WERI-Rb-1 (cell line): ENCODE measurements around the gene RAB22A.

Source experiments
- DNase-seq: peaks from one replicate; pipeline ENCODE4 v3.0.0-alpha.2; 2020
- H3K27ac ChIP-seq: fragments of 250-450 bp; sonication (Bioruptor Pico); 2 replicates; pipeline ENCODE4 v1.5.1; 2020; ENCODE audit warnings: mild to moderate bottlenecking, moderate library complexity
- H3K27me3 ChIP-seq: fragments of 250-450 bp; sonication (Bioruptor Pico); 2 replicates; pipeline ENCODE4 v1.5.1; 2021; ENCODE audit warnings: mild to moderate bottlenecking, low read depth, moderate library complexity; ENCODE audit not compliant: insufficient read depth, severe bottlenecking
- H3K36me3 ChIP-seq: fragments of 250-450 bp; sonication (Bioruptor Pico); 2 replicates; pipeline ENCODE4 v1.5.1; 2020; ENCODE audit warnings: mild to moderate bottlenecking, moderate library complexity
- H3K4me3 ChIP-seq: 2 replicates; pipeline ENCODE4 v1.5.1; 2011; ENCODE audit warnings: low read depth, mild to moderate bottlenecking, control low read depth, low read length
- H3K9me3 ChIP-seq: fragments of 250-450 bp; sonication (Bioruptor Pico); 2 replicates; pipeline ENCODE4 v1.5.1; 2021; ENCODE audit warnings: mild to moderate bottlenecking, moderate library complexity; ENCODE audit not compliant: severe bottlenecking
- TF ChIP-seq, protein P1 (sequence below): IDR thresholded peaks from 2 replicates; pipeline ENCODE4 v1.5.1; 2011; ENCODE audit warnings: low read depth, mild to moderate bottlenecking, control low read depth, inconsistent platforms, low read length

The RAB22A gene

DNA sequence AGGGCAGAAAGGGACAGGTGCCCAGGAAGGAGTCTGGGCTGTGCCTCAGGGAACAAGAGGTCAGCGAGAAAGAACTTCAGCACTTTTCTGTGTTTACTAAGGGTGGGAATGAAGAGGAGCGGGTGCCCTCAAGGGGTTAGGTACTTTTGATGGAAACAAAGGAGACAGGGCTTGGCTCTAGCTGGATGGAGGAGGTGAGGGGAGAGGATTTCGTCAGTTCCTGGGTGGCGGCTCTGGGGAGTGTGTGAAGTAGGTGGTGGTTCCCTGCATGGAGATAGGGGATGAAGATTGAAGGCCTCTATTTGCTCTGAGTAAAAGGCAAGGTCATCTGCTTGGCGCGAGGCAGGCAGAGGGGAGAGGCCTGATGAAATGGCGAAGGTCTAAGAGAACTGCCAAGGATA is 41.1 kb upstream of the RAB22A start:
- H3K27me3 ChIP-seq, result no peaks in the 10 kb centered on the region
- no peak overlapping the region for H3K4me3 ChIP-seq
- no peak overlapping the region for H3K27ac ChIP-seq
- DNase-seq, result no peak
- H3K9me3 ChIP-seq, result no peaks in the 10 kb centered on the region
- TF ChIP-seq, protein P1, sequence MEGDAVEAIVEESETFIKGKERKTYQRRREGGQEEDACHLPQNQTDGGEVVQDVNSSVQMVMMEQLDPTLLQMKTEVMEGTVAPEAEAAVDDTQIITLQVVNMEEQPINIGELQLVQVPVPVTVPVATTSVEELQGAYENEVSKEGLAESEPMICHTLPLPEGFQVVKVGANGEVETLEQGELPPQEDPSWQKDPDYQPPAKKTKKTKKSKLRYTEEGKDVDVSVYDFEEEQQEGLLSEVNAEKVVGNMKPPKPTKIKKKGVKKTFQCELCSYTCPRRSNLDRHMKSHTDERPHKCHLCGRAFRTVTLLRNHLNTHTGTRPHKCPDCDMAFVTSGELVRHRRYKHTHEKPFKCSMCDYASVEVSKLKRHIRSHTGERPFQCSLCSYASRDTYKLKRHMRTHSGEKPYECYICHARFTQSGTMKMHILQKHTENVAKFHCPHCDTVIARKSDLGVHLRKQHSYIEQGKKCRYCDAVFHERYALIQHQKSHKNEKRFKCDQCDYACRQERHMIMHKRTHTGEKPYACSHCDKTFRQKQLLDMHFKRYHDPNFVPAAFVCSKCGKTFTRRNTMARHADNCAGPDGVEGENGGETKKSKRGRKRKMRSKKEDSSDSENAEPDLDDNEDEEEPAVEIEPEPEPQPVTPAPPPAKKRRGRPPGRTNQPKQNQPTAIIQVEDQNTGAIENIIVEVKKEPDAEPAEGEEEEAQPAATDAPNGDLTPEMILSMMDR, result no peak
- H3K36me3 ChIP-seq, result no peaks in the 10 kb centered on the region

DNA sequence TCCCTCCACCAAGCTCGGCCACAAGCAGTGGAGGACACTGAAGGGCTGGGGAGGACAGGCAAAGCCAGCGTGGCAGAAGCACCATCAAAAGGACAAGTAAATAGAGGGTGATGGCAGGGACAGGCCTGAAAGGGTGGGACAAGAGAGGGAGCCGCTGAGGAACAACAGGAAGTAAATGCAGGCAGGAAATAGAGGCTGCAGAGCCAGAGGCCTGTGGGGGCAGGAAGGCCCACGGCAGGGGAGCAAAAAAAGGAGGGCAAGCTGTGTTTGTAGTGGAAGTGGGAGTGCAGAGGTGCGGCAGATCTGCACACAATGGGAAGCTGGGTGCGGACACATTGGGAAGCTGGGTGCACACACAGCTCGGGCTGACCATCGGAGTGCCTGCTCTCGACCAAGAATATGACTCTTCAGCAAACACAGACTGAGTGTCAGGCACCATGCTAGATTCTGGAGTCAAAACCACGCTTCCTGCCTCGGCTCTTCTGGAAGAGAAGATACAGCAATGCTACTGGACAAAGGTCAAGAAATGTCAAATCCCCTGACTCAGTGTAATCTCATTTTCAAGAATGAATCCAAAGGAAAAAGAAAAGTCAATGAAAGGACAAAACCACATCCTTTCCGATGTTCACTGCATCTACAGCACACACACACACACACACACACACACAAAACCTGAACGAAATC is 40.4 kb upstream of the RAB22A start:
- H3K36me3 ChIP-seq, result no peaks in the 10 kb centered on the region
- TF ChIP-seq, protein P1, result no peak
- H3K27me3 ChIP-seq, result no peaks in the 10 kb centered on the region
- no peaks in the 10 kb centered on the region for H3K9me3 ChIP-seq
- H3K4me3 ChIP-seq, result no peak overlapping the region
- DNase-seq, result no peak
- H3K27ac ChIP-seq, result no peak overlapping the region

DNA sequence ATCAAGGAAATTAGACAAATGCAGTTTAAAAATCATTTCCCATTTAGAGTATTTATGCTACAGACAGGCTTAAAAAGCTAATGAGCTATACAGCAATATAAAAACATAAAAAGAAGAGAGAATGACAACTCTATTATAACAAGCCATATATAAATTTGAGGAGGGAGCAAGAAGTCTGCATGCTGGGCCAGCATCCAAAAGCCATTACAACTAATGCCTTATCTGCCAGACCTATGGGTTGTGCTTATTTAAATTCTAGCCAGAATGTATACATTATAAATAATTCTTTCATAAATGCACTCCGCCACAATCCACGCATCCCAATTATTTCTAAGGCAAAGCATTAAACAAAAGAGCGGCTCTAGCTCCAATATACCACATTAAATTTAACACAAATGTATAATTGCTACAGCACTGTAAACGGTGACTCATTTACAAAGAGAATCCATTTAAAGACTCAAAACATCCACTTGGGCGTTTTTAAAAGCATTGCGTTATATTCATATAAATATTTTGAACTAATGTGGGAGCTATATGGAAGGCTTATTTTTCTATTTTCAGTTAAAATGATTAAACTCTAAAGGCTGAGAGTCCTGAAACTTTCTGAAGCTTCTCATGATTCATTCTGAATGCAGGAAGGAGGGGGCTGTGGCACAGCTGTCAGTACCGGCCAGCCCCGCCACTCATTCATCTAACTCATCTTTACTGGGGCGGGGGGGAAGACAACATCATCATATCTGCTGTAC is 37.7 kb upstream of the RAB22A start:
- no peak for DNase-seq
- no peak overlapping the region for H3K4me3 ChIP-seq
- no peaks in the 10 kb centered on the region for H3K36me3 ChIP-seq
- TF ChIP-seq, protein P1, result no peak
- no peak overlapping the region for H3K27ac ChIP-seq
- H3K27me3 ChIP-seq, result no peaks in the 10 kb centered on the region
- no peaks in the 10 kb centered on the region for H3K9me3 ChIP-seq

DNA sequence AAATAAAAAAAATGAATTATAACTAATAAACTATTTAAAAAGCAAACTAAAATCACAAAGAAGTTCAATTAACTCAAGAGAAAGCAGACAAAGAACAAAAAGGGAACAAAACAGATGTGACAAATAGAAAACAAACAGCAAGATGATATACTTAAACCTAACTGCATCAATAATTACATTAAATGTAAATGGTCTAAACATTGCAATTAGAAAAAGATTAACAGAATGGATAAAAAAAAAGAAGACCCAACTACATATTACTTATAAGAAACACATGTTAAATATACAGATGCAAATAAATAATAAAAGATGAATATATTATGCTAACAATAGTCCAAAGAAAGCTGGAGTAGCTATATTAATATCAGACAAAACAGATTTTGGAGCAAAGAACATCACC is 35.1 kb upstream of the RAB22A start:
- Histone ChIP-seq H3K4me3 (no peak overlapping the region), H3K27me3 (no peaks in the 10 kb centered on the region), H3K9me3 (no peaks in the 10 kb centered on the region), H3K36me3 (no peaks in the 10 kb centered on the region), H3K27ac (no peak overlapping the region)
- TF ChIP-seq, protein P1, result no peak
- no peak for DNase-seq

DNA sequence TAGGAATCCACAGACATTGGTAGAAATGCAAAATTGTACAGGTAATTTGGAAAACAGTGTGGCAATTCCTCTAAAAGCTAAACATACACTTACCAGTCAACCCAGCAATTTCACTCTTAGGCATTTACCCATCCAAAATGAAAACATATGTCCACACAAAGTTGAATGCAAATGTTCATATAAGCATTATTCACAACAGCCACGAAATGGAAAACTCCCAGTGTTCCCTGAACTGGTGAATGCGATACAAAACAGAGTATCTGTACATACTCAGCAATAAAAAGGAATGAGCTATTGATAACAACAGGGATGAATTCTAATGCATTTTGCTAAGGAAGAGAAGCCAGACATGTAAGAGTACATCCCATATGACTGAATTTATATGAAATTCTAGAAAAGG is 32.4 kb upstream of the RAB22A start:
- TF ChIP-seq, protein P1, result no peak
- H3K36me3 ChIP-seq, result no peaks in the 10 kb centered on the region
- H3K4me3 ChIP-seq, result no peak overlapping the region
- no peak overlapping the region for H3K27ac ChIP-seq
- no peak for DNase-seq
- H3K9me3 ChIP-seq, result no peaks in the 10 kb centered on the region
- no peaks in the 10 kb centered on the region for H3K27me3 ChIP-seq
